Stimulated activated CD8-positive, alpha-beta memory T cell treated with anti-CD3 and anti-CD28 coated beads, Interleukin-12 subunit alpha, Interleukin-12 subunit beta, amount 100 ng/mL, for 24 hours (primary cell): ENCODE data around the gene ZMYND15.

Experiments
- DNase-seq: peaks from one replicate; pipeline ENCODE4 v3.0.0-alpha.2; 2020; ENCODE audit errors: extremely low read depth

Gene ZMYND15

GRCh38 chr17:4742629-4743028 is 3.0 kb downstream of the ZMYND15 start:
- no peak for DNase-seq

DNA sequence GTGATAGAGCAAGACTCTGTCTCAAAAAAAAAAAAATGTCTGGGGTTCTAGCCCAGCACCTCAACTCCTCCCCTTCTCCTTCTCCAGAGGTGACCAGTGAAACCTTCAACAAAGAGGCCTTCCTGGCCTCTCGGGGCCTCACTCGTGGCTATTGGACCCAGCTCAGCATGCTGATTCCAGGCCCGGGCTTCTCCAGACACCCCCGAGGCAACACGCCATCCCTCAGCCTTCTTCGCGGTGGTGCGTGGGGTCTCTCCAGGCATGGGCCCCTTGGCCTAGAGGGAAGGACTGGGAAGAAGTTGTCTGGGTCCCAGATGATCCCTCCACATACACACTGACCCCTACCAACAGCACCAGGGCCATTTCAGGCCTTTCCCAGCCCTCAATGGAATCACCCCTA is 3.6 kb downstream of the ZMYND15 start:
- DNase-seq: no peak

DNA sequence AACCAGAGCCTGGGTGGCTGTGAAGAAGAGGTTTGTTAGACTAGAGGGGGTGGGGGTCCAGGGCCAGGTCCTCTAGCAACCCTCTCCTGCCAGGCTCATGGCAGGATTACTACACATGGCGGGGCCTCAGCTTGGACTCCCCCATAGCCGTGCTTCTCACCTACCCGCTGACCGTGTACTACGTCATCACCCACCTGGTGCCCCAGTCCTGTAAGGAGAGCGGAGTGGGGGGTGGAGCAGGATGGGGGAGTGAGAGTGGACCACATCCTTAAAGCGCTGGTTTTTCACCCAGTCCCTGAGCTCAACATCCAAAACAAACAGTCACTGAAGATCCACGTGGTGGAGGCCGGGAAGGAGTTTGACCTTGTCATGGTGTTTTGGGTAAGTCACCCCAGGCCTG is 4.3 kb downstream of the ZMYND15 start:
- no peak for DNase-seq

DNA sequence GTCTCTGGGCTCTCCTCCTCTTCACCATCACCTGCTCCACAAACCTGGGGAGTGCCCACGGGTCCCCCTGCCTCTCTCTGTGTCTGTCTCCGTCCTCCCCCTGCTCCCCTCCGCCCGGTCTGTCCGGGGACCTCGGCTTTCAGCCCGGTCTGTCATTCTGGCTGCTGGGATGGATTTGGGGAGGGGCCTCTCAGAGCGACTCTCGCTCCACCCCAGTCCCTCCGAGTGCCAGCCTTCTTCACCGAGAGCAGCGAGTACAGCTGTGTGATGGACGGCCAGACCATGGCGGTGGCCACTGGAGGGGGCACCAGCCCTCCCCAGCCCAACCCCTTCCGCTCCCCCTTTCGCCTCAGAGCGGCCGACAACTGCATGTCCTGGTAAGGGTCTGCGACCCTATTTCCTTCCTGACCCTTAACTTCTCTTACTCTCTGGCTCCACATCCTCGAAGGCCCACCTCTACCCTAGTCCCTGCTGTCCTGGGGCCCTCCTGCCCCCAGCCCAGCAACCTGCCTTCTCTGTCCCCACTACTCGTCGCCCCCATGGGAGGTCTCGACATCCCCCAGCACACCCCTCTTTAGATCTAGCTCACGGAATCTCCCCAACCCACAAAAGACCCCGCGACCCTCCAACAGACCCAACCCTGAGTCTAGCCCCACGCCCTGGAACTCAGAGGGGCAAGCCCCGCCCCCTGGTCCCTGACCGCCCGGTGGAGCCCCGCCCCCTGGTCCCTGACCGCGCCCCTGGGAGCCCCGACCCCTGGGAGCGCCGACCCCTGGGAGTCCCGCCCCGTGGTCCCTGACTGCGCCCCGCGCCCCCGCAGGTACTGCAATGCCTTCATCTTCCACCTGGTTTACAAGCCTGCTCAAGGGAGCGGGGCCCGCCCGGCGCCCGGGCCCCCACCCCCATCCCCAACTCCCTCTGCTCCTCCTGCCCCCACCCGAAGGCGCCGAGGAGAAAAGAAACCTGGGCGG is 5.7 kb downstream of the ZMYND15 start:
- DNase-seq: no peak

DNA sequence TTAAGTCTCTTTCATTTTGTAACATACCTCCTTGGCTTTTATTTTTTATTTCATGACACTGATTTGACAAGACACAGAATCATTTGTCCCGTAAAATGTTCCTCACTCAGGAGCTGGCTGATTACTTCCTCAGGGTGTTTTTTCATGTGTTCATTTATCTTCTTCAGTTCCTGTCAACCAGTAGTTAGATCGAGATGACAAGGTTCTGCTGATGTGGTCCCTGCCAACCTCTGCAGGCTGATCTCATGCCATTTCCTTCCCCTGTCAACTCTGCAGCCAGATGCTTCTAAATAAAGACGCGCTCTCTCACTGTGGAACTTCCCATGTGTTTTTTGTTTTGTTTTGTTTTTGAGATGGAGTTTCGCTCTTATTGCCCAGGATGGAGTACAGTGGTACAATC is 8.2 kb downstream of the ZMYND15 start:
- DNase-seq: no peak

DNA sequence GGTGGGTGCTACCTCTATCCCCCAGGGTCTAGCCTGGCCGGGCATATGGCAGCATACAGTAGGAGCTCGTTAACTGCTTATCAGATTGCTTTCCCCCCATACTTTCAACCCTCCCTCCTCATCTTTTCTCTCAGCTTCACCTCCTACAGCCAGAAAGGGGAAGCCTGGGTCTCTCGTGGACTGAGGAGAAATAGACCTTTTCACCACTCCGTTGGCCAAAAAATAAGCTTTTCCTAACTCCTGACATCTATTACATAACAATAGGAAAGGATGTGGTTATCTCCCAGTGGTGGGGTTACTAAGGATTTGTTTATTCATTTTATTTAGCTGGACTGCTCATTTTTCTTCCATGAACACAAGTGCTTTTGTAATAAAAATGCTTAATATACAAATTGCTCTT is 9.1 kb downstream of the ZMYND15 start:
- no peak for DNase-seq

DNA sequence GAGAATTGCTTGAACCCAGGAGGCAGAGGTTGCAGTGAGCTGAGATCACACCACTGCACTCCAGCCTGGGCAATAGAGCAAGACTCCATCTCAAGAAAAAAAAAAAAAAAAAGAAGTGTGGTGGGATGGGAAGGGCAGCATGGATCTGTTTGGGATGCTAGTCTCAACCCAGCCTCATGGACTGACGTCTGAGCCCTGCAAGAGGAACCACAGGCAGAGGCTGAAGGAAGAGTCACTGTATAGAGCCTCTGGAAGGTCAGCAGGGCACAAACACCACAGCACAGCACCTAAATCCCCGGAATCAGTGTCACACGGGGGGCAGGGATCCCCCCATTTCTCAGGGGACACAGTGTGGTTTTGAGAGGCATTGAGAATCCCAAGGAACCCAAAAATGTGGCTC is 11.0 kb downstream of the ZMYND15 start:
- no peak for DNase-seq

GRCh38 chr17:4751932-4752331 is 12.3 kb downstream of the ZMYND15 start:
- no peak for DNase-seq

GRCh38 chr17:4753392-4753791 is 13.8 kb downstream of the ZMYND15 start:
- no peak for DNase-seq

- DNase-seq: no peak
Observed at GRCh38 chr17:4759776-4760236, 20.2 kb downstream of the ZMYND15 start.

DNA sequence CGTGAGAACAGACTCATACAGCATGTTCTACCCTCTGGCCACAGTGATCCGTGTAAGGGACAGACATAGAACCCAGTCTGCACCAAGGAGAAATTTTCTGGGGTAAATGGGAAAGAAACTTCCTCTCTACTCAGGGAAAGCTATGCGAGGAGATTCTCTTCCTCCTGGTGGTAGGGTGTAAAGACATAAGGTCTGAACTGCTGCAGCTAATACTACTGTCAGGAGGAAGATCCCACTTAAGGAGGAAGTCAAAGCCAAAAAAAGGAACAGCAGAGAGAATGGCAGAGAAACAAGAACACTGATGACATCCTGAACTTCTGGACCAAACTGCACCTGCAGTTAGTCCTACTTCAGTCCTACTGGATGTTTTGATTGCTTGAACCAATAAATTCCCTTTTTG is 25.0 kb downstream of the ZMYND15 start:
- no peak for DNase-seq

DNA sequence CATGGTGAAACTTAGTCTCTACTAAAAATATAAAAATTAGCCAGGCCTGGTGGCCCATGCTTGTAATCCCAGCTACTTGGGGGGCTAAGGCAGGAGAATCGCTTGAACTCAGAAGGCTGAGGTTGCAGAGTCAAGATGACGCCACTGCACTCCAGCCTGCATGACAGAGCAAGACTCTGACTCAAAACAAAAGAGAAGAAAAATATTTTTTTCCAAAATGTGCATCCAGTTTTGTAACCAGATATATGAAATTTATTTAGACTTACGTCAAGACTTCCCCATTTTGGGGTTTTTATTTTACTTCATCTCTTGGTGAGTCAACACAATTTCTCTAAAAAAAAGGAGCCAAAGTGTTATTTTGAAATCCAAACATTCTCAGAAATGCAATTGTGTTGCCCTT is 26.6 kb downstream of the ZMYND15 start:
- DNase-seq: no peak

- DNase-seq: no peak
Observed at GRCh38 chr17:4766723-4767122, 27.1 kb downstream of the ZMYND15 start.

GRCh38 chr17:4768298-4768697 is 28.7 kb downstream of the ZMYND15 start:
- DNase-seq: no peak

DNA sequence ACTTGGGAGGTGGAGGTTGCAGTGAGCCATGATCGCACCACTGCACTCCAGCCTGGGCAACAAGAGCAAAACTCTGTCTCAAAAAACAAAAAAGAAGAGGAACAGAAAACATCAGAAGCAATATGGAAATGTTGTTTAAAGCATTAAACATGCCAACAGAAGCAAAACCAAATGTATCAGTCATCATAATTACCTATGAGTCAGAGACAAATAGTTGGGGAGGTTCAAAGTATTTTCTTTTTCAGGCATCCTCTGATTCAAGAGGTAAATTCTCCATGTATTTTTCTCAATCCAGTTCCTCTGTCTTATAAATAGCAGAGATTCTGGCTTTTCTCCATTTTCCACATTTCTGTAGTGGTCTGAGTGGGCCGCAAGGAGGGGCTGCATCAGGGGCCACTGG is 30.0 kb downstream of the ZMYND15 start:
- DNase-seq: no peak

GRCh38 chr17:4771519-4772234 is 32.0 kb downstream of the ZMYND15 start, which contains the start of gene TM4SF5:
TSS of gene TM4SF5 (plus strand) at chr17:4771886. CDS start at chr17:4771923, 37 bp downstream.
- DNase-seq: no peak

DNA sequence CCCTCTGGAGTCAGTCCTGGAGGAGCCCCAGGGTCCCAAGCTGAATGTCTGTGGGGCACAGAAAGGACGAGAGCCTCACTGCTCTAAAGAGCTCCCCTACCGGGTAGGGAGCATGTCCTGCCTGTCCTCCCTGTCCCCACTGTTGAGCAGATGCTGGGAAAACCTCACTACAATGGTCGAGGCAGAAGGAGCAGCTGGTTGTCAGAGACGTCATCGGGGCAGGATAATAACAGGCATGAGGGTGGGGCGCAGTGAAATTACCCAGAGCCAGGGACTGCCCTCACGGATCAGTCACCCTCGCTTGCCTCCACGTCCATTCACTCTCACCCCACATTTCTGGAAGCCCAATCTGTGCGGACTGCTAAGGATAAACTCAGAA is 32.6 kb downstream of the ZMYND15 start:
- no peak for DNase-seq

- no peak for DNase-seq
Observed at GRCh38 chr17:4777969-4778760, 38.5 kb downstream of the ZMYND15 start.

DNA sequence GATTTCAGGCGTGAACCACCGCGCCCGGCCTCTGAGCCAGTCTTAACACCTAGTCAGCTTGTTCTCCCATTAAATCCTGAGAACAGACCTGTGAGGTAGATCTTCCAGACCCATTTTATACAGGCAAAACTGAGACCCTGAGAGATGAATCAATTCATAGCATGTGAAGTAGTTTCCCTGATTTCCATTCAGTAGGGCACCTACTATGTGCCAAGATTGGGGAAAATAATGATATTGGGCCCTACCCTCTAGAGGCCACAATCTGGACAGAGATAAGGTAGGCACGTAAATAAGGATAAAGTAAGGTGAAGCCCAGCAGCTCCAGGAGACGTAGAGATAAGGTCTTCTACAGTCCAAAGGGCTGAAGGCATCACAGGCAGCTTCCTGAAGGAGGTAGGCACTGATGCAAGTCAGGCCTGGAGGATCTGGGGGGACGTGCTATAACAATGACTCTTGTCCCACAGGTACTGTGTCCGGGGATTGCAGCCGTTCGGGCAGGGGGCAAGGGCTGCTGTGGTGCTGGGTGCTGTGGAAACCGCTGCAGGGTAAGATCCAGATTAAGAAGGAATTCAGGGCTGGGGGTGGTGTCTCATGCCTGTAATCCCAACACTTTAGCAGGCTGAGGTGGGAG is 40.8 kb downstream of the ZMYND15 start:
- DNase-seq: no peak

GRCh38 chr17:4782652-4783051 is 43.0 kb downstream of the ZMYND15 start:
- DNase-seq: no peak

DNA sequence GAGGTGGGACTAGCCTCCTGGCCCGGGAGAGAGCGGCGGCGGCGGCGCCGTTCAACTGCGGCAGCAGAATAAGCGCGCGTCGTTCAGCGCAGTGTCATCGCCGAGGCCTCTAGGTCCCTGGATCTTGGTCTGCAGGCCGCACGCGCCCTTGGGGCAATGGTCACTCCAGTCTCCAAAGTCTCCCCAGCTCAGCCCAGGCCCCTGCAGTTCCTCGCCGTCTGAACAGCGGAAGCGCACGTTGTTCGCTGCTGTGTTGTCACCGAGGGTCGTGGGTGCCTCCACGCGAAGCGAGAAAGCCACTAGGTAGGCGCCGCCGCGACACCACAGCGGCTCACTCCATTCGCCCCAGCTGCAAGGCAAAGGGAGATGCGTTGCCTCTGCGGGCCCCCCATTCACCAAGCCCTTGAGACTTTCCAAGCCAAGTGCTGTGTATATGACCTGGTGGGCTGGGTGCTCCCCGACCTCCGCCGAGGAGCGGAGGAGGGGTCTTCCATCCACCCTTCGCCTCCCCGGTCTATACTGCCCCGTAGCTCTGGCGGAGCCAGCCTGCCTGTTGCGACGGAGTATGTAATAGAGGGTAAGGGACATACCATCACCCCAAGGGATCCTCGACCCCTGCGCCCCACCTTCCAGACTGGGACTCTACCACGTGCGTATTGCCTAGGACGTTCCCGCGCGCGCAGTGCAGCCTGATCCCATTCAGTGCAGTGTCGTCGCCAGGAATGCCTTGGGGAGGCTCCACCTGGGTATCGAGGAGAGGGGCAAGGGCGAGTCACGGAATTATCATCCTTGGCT is 45.9 kb downstream of the ZMYND15 start:
- no peak for DNase-seq
